Stomach (tissue), 4 donors: ENCODE results near the gene TMEM208.

Source experiments
- POLR2A ChIP-seq, 4 donors: fragments of 450-650 bp; IDR thresholded peaks; one replicate each; pipeline ENCODE4 v1.6.1; 2016; ENCODE audit warnings: antibody characterized with exemption in 4 of 4, control low read depth in 2 of 4, mild to moderate bottlenecking in 1 of 4, moderate library complexity in 1 of 4
- POLR2AphosphoS5 ChIP-seq, 3 donors: sonication (generic); formaldehyde crosslinking; IDR thresholded peaks; one replicate each; pipeline ENCODE4 v1.6.1; 2016; ENCODE audit warnings: antibody characterized with exemption in 3 of 3
- TF ChIP-seq, protein P1 (sequence below), 7 experiments: fragments of 450-650 bp in 4 of 7; fragments of 200-600 bp in 3 of 7; sonication (generic) in 3 of 7; IDR thresholded peaks; one replicate each; pipeline ENCODE4 v1.5.1; 2016 to 2019; ENCODE audit warnings: antibody characterized with exemption in 7 of 7, control low read depth in 2 of 7, mild to moderate bottlenecking in 1 of 7

DNA sequence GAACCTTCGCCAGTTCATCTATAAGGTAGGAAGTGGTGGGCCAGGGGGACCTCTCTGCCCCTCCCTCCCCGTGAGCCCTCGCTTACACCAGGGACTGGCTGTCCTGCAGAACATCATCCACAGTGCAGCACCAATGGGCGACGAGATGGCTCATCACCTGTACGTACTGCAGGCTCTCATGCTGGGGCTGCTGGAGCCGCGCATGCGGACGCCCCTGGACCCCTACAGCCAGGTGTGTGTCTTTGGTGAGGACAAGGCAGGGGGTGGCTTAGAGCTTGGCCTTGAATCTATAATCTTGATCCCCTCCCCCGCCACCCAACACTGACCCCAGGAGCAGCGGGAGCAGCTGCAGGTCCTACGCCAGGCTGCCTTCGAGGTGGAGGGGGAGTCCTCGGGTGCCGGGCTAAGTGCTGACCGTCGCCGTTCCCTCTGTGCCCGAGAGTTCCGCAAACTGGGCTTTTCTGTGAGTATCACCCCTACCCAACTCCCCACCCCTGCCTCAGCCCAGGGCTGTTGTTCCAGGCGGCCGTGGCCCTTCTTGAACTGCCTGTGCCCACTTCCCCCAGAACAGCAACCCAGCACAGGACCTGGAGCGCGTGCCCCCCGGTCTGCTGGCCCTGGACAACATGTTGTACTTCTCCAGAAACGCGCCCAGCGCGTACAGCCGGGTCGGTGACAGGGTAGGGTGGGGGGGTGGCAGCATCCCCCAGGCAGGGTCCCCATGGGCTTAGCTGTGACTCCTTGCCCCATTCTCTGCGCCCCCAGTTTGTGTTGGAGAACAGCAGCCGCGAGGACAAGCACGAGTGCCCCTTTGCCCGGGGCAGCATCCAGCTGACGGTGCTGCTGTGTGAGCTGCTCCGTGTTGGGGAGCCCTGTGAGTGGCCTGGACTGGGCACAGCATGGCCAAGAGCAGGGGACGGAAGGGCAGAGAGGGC, 25.3 kb upstream of the TMEM208 start:
- TF ChIP-seq, protein P1, sequence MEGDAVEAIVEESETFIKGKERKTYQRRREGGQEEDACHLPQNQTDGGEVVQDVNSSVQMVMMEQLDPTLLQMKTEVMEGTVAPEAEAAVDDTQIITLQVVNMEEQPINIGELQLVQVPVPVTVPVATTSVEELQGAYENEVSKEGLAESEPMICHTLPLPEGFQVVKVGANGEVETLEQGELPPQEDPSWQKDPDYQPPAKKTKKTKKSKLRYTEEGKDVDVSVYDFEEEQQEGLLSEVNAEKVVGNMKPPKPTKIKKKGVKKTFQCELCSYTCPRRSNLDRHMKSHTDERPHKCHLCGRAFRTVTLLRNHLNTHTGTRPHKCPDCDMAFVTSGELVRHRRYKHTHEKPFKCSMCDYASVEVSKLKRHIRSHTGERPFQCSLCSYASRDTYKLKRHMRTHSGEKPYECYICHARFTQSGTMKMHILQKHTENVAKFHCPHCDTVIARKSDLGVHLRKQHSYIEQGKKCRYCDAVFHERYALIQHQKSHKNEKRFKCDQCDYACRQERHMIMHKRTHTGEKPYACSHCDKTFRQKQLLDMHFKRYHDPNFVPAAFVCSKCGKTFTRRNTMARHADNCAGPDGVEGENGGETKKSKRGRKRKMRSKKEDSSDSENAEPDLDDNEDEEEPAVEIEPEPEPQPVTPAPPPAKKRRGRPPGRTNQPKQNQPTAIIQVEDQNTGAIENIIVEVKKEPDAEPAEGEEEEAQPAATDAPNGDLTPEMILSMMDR (IDR thresholded peaks at IDR 0.05), result no peak
- TF ChIP-seq POLR2A (IDR thresholded peaks at IDR 0.05) (no peak), POLR2AphosphoS5 (IDR thresholded peaks at IDR 0.05) (no peak)
